A673 (cell line): Measurements from ENCODE around the gene VTI1A. TPM values are rescaled to one million over a fixed set of nuclear protein-coding genes. Genes with fewer than 3 reads are reported as not detected.
"Not testable (repeated sequence)": the region's sequence is repeated elsewhere in the genome, so short reads cannot be mapped to it uniquely, and the experiment has no call there.

Experiments used
- BruUV-seq: library from RNA; stranded (reverse); fragments of 400-500 nt; replicated peaks from 2 replicates; lab custom pipeline; 2021; lab: Mats Ljungman, UMichigan
- CTCF ChIA-PET: fragments of 300-600 bp; sonication (Branson Sonifier 250); formaldehyde crosslinking; loops from one replicate; lab custom pipeline; 2022; ENCODE audit warnings: antibody characterized with exemption; lab: Charles Lee
- POLR2A ChIA-PET: fragments of 300-600 bp; sonication (Branson Sonifier 250); formaldehyde crosslinking; loops from one replicate; lab custom pipeline; 2022; ENCODE audit warnings: antibody characterized with exemption; ENCODE audit not compliant: low non-redundant PET; lab: Charles Lee
- DNase-seq: peaks from one replicate; pipeline ENCODE4 v3.0.0-alpha.2; 2015; ENCODE audit warnings: low spot score
- H3K27ac ChIP-seq: fragments of 200-600 bp; sonication (generic); 2 replicates; pipeline ENCODE4 v1.5.1; 2016; ENCODE audit warnings: mixed run types, low read depth, mild to moderate bottlenecking, mixed read lengths, antibody characterized with exemption, low read length; ENCODE audit not compliant: poor library complexity, severe bottlenecking
- H3K27me3 ChIP-seq: fragments of 200-600 bp; sonication (generic); replicated peaks from 2 replicates; pipeline ENCODE4 v1.6.1; 2017; ENCODE audit warnings: mixed run types, low read depth, mild to moderate bottlenecking, mixed read lengths, antibody characterized with exemption, low read length; ENCODE audit not compliant: insufficient read depth, poor library complexity
- H3K36me3 ChIP-seq: fragments of 200-600 bp; sonication (generic); 2 replicates; pipeline ENCODE4 v1.6.1; 2016; ENCODE audit warnings: mixed run types, mild to moderate bottlenecking, mixed read lengths, antibody characterized with exemption, low read length; ENCODE audit not compliant: insufficient read depth, poor library complexity, severe bottlenecking
- H3K4me1 ChIP-seq: fragments of 200-600 bp; sonication (generic); 2 replicates; pipeline ENCODE4 v1.6.1; 2017; ENCODE audit warnings: mixed run types, mild to moderate bottlenecking, mixed read lengths, antibody characterized with exemption, low read length; ENCODE audit not compliant: insufficient read depth, poor library complexity, severe bottlenecking
- H3K4me3 ChIP-seq: fragments of 200-600 bp; sonication (generic); 2 replicates; pipeline ENCODE4 v1.5.1; 2016; ENCODE audit warnings: low read depth, mixed run types, mild to moderate bottlenecking, mixed read lengths, low read length; ENCODE audit not compliant: poor library complexity, severe bottlenecking
- H3K9me3 ChIP-seq: fragments of 200-600 bp; sonication (generic); 2 replicates; pipeline ENCODE4 v1.6.1; 2016; ENCODE audit warnings: mixed run types, low read depth, mild to moderate bottlenecking, mixed read lengths, antibody characterized with exemption, low read length; ENCODE audit not compliant: poor library complexity, severe bottlenecking
- CTCF ChIP-seq: fragments of 300-800, 200-600 bp; sonication (generic); conservative IDR thresholded peaks from 2 replicates; pipeline ENCODE4 v1.5.1; 2017; ENCODE audit warnings: low read depth, mild to moderate bottlenecking, antibody characterized with exemption, low read length, moderate library complexity, mixed read lengths
- EZH2 ChIP-seq: fragments of 200-600 bp; sonication (generic); IDR thresholded peaks from 2 replicates; pipeline ENCODE4 v1.6.1; 2017; ENCODE audit warnings: borderline replicate concordance, low read depth, mild to moderate bottlenecking, mixed read lengths, antibody characterized with exemption, low read length; ENCODE audit not compliant: poor library complexity, severe bottlenecking
- intact Hi-C: fragments of 100-400 bp; cut with micrococcal nuclease; formaldehyde crosslinking; loops from one replicate; pipeline ENCODE4 v1.10.0; 2022; ENCODE audit not compliant: unreplicated experiment
- total RNA-seq: library from RNA; stranded (reverse); gene quantifications from 2 replicates; pipeline ENCODE4 v1.2.3, GENCODE V29; 2021

The VTI1A gene
- total RNA-seq, 1 experiment from 2014 or later = 38.7 TPM

- ChIA-PET CTCF (no interaction called here), POLR2A (no interaction called here)
- Histone ChIP-seq H3K27me3 (no peaks in the 10 kb centered on the region), H3K27ac (no peak overlapping the region), H3K9me3 (no peaks in the 10 kb centered on the region), H3K4me3 (no peak overlapping the region), H3K4me1 (peaks cover 4% of the 10 kb centered on the region), H3K36me3 (no peaks in the 10 kb centered on the region)
- no peak for TF ChIP-seq CTCF
- peak; percentile 10 for DNase-seq
- intact Hi-C loops = loop anchor here (5.0 to 10.0 kb wide), 2 partner anchors 403 to 660 kb away; no protein-coding TSS in a partner anchor
- BruUV-seq = no TSS peak
These were observed 277.5 kb downstream of the VTI1A start for GRCh38 chr10:112724404-112724991.

DNA sequence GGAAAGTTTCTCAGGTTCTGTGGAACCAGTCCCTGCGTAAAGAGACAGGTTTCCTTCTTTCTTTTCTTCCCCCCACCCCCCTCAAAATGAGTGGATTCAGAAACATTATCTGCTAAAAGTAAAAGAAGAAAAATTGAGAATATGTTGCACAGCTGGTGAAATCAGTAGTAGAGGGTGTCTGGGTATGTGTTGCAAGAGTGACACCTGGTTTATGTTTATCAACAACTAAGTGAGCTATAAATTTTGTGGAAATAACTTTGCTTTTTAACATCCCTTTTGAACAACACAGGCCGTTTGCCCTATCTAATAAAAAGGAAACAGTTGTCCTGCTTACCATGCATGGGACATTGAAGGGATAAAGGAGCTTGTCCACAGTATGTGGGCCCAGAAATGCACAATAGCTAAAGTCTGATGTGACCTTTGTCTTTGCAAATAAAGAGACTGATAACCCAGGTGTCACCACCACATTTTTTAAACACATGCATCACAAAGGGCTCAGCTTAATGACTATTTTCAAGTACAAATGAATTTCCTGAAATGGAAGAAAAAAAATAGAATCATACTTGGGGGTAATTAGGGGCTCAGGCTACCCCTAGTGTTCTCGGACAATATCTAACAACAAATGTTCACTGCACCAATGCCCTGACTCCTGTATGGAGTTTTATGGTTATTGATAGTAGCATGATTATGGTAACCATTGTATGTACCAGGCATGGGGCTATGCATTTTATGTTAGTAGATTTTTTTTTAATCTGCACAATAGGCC is 281.3 kb downstream of the VTI1A start:
- intact Hi-C loops = loop anchor here (10.0 kb wide), 1 partner anchor 656 kb away; no protein-coding TSS in a partner anchor
- H3K4me3 ChIP-seq = no peak overlapping the region
- no peaks in the 10 kb centered on the region for H3K27me3 ChIP-seq
- ChIA-PET CTCF (no interaction called here), POLR2A (interaction anchor here (0.6 kb wide), 1 partner anchor 203 kb away, joined by 6 read pairs; no protein-coding TSS in a partner anchor)
- TF ChIP-seq CTCF = no peak
- TF ChIP-seq EZH2 = no peak
- H3K9me3 ChIP-seq = no peaks in the 10 kb centered on the region
- no peaks in the 10 kb centered on the region for H3K36me3 ChIP-seq
- peaks cover 17% of the 10 kb centered on the region for H3K4me1 ChIP-seq
- no peak overlapping the region for H3K27ac ChIP-seq
- no TSS peak for BruUV-seq
- no peak for DNase-seq

DNA sequence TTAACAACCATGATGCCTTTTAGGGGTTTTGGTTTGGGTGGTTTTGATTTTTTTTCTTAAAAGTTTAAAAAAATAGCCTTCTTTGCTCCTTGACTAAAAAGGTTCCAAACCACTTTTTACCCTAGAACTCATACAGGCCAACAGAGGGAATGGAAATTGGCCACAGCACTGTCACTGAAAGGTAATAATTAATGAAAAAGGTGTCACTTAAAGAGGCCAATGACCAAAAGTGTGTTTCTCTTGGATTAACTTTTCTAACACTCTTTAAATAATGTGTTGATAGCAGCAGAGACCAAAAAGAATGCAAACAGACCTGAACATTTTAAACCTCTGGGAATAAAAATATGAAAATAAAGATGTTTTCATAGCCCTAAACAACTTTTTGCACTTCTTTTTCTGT is 282.0 kb downstream of the VTI1A start:
- Histone ChIP-seq H3K27ac (no peak overlapping the region), H3K9me3 (no peaks in the 10 kb centered on the region), H3K36me3 (no peaks in the 10 kb centered on the region), H3K4me3 (no peak overlapping the region), H3K27me3 (no peaks in the 10 kb centered on the region), H3K4me1 (peaks cover 17% of the 10 kb centered on the region)
- no peak for DNase-seq
- no TSS peak for BruUV-seq
- ChIA-PET CTCF (no interaction called here), POLR2A (no interaction called here)
- intact Hi-C loops = loop anchor here (10.0 kb wide), 1 partner anchor 656 kb away; no protein-coding TSS in a partner anchor
- TF ChIP-seq CTCF = no peak
- no peak for TF ChIP-seq EZH2

DNA sequence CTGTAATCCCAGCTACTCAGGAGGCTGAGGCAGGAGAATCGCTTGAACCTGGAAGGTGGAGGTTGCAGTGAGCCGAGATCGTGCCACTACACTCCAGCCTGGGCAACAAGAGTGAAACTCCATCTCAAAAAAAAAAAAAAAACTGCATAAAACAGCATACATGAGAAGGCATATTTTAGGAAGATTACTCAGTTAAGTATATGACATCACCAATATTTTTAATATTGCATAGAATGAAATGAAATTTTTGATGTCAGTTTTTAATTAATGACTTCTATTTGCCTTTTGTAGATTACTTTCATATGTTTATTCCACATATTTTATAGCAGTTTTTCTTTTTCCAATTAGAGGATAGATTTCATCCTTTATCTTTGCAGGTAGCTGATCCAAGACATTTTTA is 284.4 kb downstream of the VTI1A start:
- H3K36me3 ChIP-seq, DNase-seq, CTCF ChIA-PET, BruUV-seq, H3K9me3 ChIP-seq, H3K4me3 ChIP-seq, intact Hi-C loops, H3K27me3 ChIP-seq, H3K27ac ChIP-seq, POLR2A ChIA-PET: not testable (repeated sequence)
- H3K4me1 ChIP-seq = peaks cover 24% of the 10 kb centered on the region
